Esophagus squamous epithelium (tissue), 4 donors: Measurements from ENCODE around the gene NLRC5.

Experiments
- CTCF ChIP-seq, 6 experiments: fragments of 450-650 bp in 4 of 6; fragments of 200-600 bp in 2 of 6; sonication (generic) in 2 of 6; IDR thresholded peaks; one replicate each; pipeline ENCODE4 v1.5.1; 2016 to 2019; ENCODE audit warnings: antibody characterized with exemption in 6 of 6, mild to moderate bottlenecking in 4 of 6, moderate library complexity in 4 of 6
- POLR2A ChIP-seq, 4 donors: fragments of 450-650 bp; IDR thresholded peaks; one replicate each; pipeline ENCODE4 v1.6.1; 2017; ENCODE audit warnings: antibody characterized with exemption in 4 of 4, mild to moderate bottlenecking in 4 of 4, moderate library complexity in 3 of 4

GRCh38 chr16:57029161-57030160, 40.1 kb downstream of the NLRC5 start:
- TF ChIP-seq CTCF (IDR thresholded peaks at IDR 0.05) (no peak), POLR2A (IDR thresholded peaks at IDR 0.05) (no peak)
